K562 (cell line): Measurements from ENCODE around the gene LZTR1. TPM values are rescaled to one million over a fixed set of nuclear protein-coding genes. Genes with fewer than 3 reads are reported as not detected.
A peak's percentile ranks its signal among the peaks of the same experiment; 100 is the strongest.

Experiments used
- ATAC-seq: fragments of 200-7000 bp; cut with Tn5 transposase; 3 replicates; pipeline ENCODE4 v1.9.1; 2020; ENCODE audit warnings: moderate library complexity
- BruUV-seq: library from RNA; stranded (reverse); fragments of 400-500 nt; replicated peaks from 2 replicates; lab custom pipeline; 2021; lab: Mats Ljungman, UMichigan
- CTCF ChIA-PET: fragments of 300-600 bp; formaldehyde crosslinking; extraction: SDS; loops from one replicate; lab custom pipeline; 2021; ENCODE audit warnings: low intra/inter-chr PET ratio; lab: Yijun Ruan, JAX
- POLR2A ChIA-PET: fragments of 300-600, 350-650 bp; sonication (Branson Sonifier 250); formaldehyde crosslinking; extraction: SDS; loops from one replicate; lab custom pipeline; 2021; ENCODE audit warnings: antibody characterized with exemption, inconsistent platforms; lab: Yijun Ruan, JAX
- DNase-seq, 4 experiments: peaks; one replicate each; pipeline versions ENCODE4 v3.0.0 to v3.0.0-alpha.2; 2011 to 2018; ENCODE audit warnings: low spot score in 3 of 4, mixed read lengths in 3 of 4; ENCODE audit errors: extremely low read depth in 1 of 4
- FAIRE-seq: peaks from 2 replicates; lab custom pipeline; 2011; peaks lifted over from hg19 to GRCh38; lab: Jason Lieb, UNC
- H2AFZ ChIP-seq: 2 replicates; pipeline ENCODE4 v1.6.0; 2011; ENCODE audit warnings: low read depth, low read length, control low read depth, inconsistent platforms
- H3K27ac ChIP-seq: fragments of 200-600 bp; 3 replicates; pipeline ENCODE4 v1.8.0; 2011; ENCODE audit warnings: low read depth, mild to moderate bottlenecking, control low read depth, inconsistent platforms, low read length, moderate library complexity, mixed read lengths; ENCODE audit errors: extremely low read depth
- H3K27me3 ChIP-seq, 2 experiments: fragments of 300-600 bp in 1 of 2; 2 replicates in 1 of 2; 3 replicates in 1 of 2; pipeline versions ENCODE4 v1.6.0 to v1.8.0; 2011; ENCODE audit warnings: inconsistent platforms in 2 of 2, low read length in 2 of 2, mild to moderate bottlenecking in 1 of 2, mixed read lengths in 1 of 2, moderate library complexity in 1 of 2; ENCODE audit not compliant: control insufficient read depth in 2 of 2, insufficient read depth in 2 of 2
- H3K36me3 ChIP-seq: fragments of 300-600 bp; 3 replicates; pipeline ENCODE4 v1.8.0; 2011; ENCODE audit warnings: mild to moderate bottlenecking, low read length, inconsistent platforms; ENCODE audit not compliant: control insufficient read depth, insufficient read depth
- H3K4me1 ChIP-seq, 2 experiments: fragments of 200-600 bp in 1 of 2; replicated peaks in 1 of 2; 2 replicates in 1 of 2; 3 replicates in 1 of 2; pipeline versions ENCODE4 v1.5.1 to v1.8.0; 2011; ENCODE audit warnings: inconsistent platforms in 2 of 2, low read length in 2 of 2, mild to moderate bottlenecking in 1 of 2, mixed read lengths in 1 of 2, moderate library complexity in 1 of 2; ENCODE audit not compliant: control insufficient read depth in 2 of 2, insufficient read depth in 2 of 2
- H3K4me2 ChIP-seq: 2 replicates; pipeline ENCODE4 v1.6.1; 2011; ENCODE audit warnings: low read length, control low read depth, inconsistent platforms, mixed read lengths; ENCODE audit not compliant: insufficient read depth
- H3K4me3 ChIP-seq: fragments of 200-600 bp; sonication (generic), shearing (Covaris generic); 2 replicates; pipeline ENCODE4 v1.5.1; 2016; ENCODE audit warnings: control low read depth, inconsistent platforms
- H3K79me2 ChIP-seq: fragments of 200-600 bp; 3 replicates; pipeline ENCODE4 v1.8.0; 2011; ENCODE audit warnings: low read length, inconsistent platforms; ENCODE audit not compliant: control insufficient read depth, insufficient read depth
- H3K9ac ChIP-seq, 2 experiments: 2 replicates each; pipeline versions ENCODE4 v1.6.0 to v1.6.1; 2011; ENCODE audit warnings: low read depth in 2 of 2, low read length in 2 of 2, control low read depth in 1 of 2, inconsistent platforms in 1 of 2, mild to moderate bottlenecking in 1 of 2, mixed read lengths in 1 of 2; ENCODE audit not compliant: insufficient read depth in 1 of 2
- H3K9me1 ChIP-seq: one replicate; pipeline ENCODE4 v1.6.0; 2011; ENCODE audit warnings: inconsistent platforms, mild to moderate bottlenecking, low read length, moderate library complexity; ENCODE audit not compliant: control insufficient read depth, insufficient read depth
- H3K9me3 ChIP-seq: replicated peaks from 2 replicates; pipeline ENCODE4 v1.5.1; 2011; ENCODE audit warnings: low read depth, low read length, inconsistent platforms; ENCODE audit not compliant: control insufficient read depth, insufficient read depth
- H4K20me1 ChIP-seq: replicated peaks from 2 replicates; pipeline ENCODE4 v1.6.1; 2011; ENCODE audit warnings: low read length, inconsistent platforms, mixed read lengths; ENCODE audit not compliant: control insufficient read depth, insufficient read depth
- CHD1 ChIP-seq: fragments of 200-600 bp; sonication (generic); IDR thresholded peaks from one replicate; pipeline ENCODE4 v1.6.1; 2012; ENCODE audit warnings: mild to moderate bottlenecking, moderate library complexity, low read length, inconsistent platforms
- CREB3L1 ChIP-seq: fragments of 450-650 bp; IDR thresholded peaks from 2 replicates; pipeline ENCODE4 v1.6.1; 2014; ENCODE audit warnings: low read depth, mild to moderate bottlenecking, moderate library complexity, borderline replicate concordance
- FOXM1 ChIP-seq, 2 experiments: fragments of 450-650 bp in 1 of 2; sonication (generic) in 1 of 2; formaldehyde crosslinking in 1 of 2; IDR thresholded peaks; 2 replicates each; pipeline versions ENCODE4 v1.6.1 to v1.9.0; 2017 to 2022; ENCODE audit warnings: low read depth in 2 of 2, mild to moderate bottlenecking in 2 of 2, missing genetic modification reagents in 1 of 2, moderate library complexity in 1 of 2
- FOXP4 ChIP-seq: sonication (generic); formaldehyde crosslinking; IDR thresholded peaks from 2 replicates; pipeline ENCODE4 v1.8.0; 2022; ENCODE audit warnings: mild to moderate bottlenecking, missing genetic modification reagents, borderline replicate concordance
- MCM3 ChIP-seq: fragments of 450-650 bp; IDR thresholded peaks from 2 replicates; pipeline ENCODE4 v1.6.1; 2016
- MYBL2 ChIP-seq, 2 experiments: fragments of 450-650 bp in 1 of 2; sonication (generic) in 1 of 2; formaldehyde crosslinking in 1 of 2; IDR thresholded peaks; 2 replicates each; pipeline versions ENCODE4 v1.6.1 to v1.8.1; 2017 to 2022; ENCODE audit warnings: borderline replicate concordance in 1 of 2, inconsistent platforms in 1 of 2, low read depth in 1 of 2, mild to moderate bottlenecking in 1 of 2, missing genetic modification reagents in 1 of 2, moderate library complexity in 1 of 2
- NELFE ChIP-seq: IDR thresholded peaks from 2 replicates; pipeline ENCODE4 v1.6.1; 2011; ENCODE audit warnings: mild to moderate bottlenecking; ENCODE audit not compliant: insufficient read depth, insufficient read length
- RBFOX2 ChIP-seq: fragments of 200-400 bp; formaldehyde crosslinking; IDR thresholded peaks from 2 replicates; pipeline ENCODE4 v1.6.1; 2017; ENCODE audit warnings: low read depth, mild to moderate bottlenecking, low read length, moderate library complexity
- STAG1 ChIP-seq: sonication (generic); formaldehyde crosslinking; IDR thresholded peaks from 2 replicates; pipeline ENCODE4 v1.5.0; 2020; ENCODE audit warnings: missing genetic modification reagents, borderline replicate concordance
- ZBTB5 ChIP-seq: fragments of 450-650 bp; IDR thresholded peaks from 2 replicates; pipeline ENCODE4 v1.6.1; 2017; ENCODE audit warnings: antibody characterized with exemption
- ZC3H4 ChIP-seq: sonication (generic); formaldehyde crosslinking; IDR thresholded peaks from 2 replicates; pipeline ENCODE4 v1.9.0; 2021; ENCODE audit warnings: missing genetic modification reagents, borderline replicate concordance
- ZNF146 ChIP-seq: IDR thresholded peaks from one replicate; pipeline ENCODE4 v1.6.1; 2018; ENCODE audit warnings: missing compliant biosample characterization; ENCODE audit not compliant: unreplicated experiment
- ZNF785 ChIP-seq: fragments of 250-450 bp; sonication (Bioruptor Pico); IDR thresholded peaks from 2 replicates; pipeline ENCODE4 v1.4.0; 2020; ENCODE audit warnings: mild to moderate bottlenecking
- ZNF830 ChIP-seq: fragments of 250-450 bp; sonication (Bioruptor Pico); IDR thresholded peaks from 2 replicates; pipeline ENCODE4 v1.5.0; 2021; ENCODE audit warnings: mild to moderate bottlenecking
- WGBS: fragments of 100-300 bp; shearing (Covaris generic); methylation state at CpG from one replicate; pipeline ENCODE4 v1.1.6; 2016; ENCODE audit warnings: low coverage, mixed read lengths; ENCODE audit not compliant: insufficient coverage; ENCODE audit errors: missing lambda C conversion rate; 5-methylcytosine and 5-hydroxymethylcytosine counted together
- in situ Hi-C: fragments of 300-500 bp; cut with MboI; formaldehyde crosslinking; loops from 4 replicates; pipeline ENCODE4 v1.15.0; 2018; ENCODE audit warnings: inconsistent platforms, mixed read lengths
- intact Hi-C: fragments of 100-400 bp; cut with micrococcal nuclease; formaldehyde crosslinking; loops from 2 replicates; pipeline ENCODE4 v1.14.2; 2022
- polyA plus RNA-seq, 8 experiments: library from polyadenylated mRNA; depleted of rRNA in 4 of 8; stranded (reverse) in 5 of 8; unstranded in 3 of 8; fragments of >200 nt; fragmentation: Nextera tagmentation in 2 of 8; fragmentation: Illumina TruSeq in 1 of 8; extraction: Ambion mirVana in 2 of 8; extraction: Trizol in 1 of 8; gene quantifications; 2 replicates each; pipeline versions ENCODE4 v1.2.1 to v1.2.3, GENCODE V29; 2011 to 2014; ENCODE audit warnings: inconsistent platforms in 1 of 8, missing spikeins in 1 of 8
- total RNA-seq, 7 experiments: library from RNA; depleted of rRNA in 6 of 7; stranded (reverse); fragments of >200 nt in 6 of 7; fragmentation: Illumina TruSeq in 2 of 7; extraction: Trizol in 2 of 7; gene quantifications; 2 replicates each; pipeline versions ENCODE4 v1.2.1 to v1.2.3, GENCODE V29; 2011 to 2021; ENCODE audit warnings: low replicate concordance in 1 of 7

The LZTR1 gene
- total and polyA plus RNA-seq, 9 of the 15 experiments (the other 6 are each of a cell fraction or from before 2014, with no cell fraction given), result 2.2 to 135 (median 63.0) TPM

GRCh38 chr22:20960609-20961008, 21.5 kb upstream of the LZTR1 start:
- Histone ChIP-seq H2AFZ (no peak overlapping the region), H3K9me1 (no peaks in the 10 kb centered on the region), H3K79me2 (no peaks in the 10 kb centered on the region), H3K4me2 (no peak overlapping the region), H4K20me1 (peaks cover 36% of the 10 kb centered on the region), H3K9ac (no peak overlapping the region; a peak in 1 of 4 replicates), H3K4me3 (no peak overlapping the region), H3K4me1 (peaks cover 0 to 37% of the 10 kb centered on the region in 2 experiments; a peak in 2 of 5 replicates), H3K36me3 (no peaks in the 10 kb centered on the region), H3K27me3 (peaks cover 10 to 29% of the 10 kb centered on the region in 2 experiments; a peak in 4 of 5 replicates), H3K27ac (no peak overlapping the region), H3K9me3 (no peaks in the 10 kb centered on the region)
- no peak for DNase-seq
- intact Hi-C loops, result loop anchor here (5.0 kb wide), 5 partner anchors 62 to 183 kb away; partner anchors contain the start of gene LRRC74B
- FAIRE-seq, result no peak
- BruUV-seq, result no TSS peak
- ChIA-PET POLR2A (interaction anchor here (0.5 to 64.4 kb wide), 11 partner anchors 8 to 1000 kb away, joined by 3 to 1556 read pairs (median 5); partner anchors contain the start of genes AIFM3, CRKL, LZTR1 and THAP7), CTCF (interaction anchor here (0.5 kb wide), 1 partner anchor 81 kb away, joined by 4 read pairs; no protein-coding TSS in a partner anchor)
- ATAC-seq, result no peak
- WGBS, result 41% methylated on average over 4 of the region's 4 CpGs
- in situ Hi-C loops, result loop anchor here (25.0 kb wide), 1 partner anchor 177 kb away; no protein-coding TSS in a partner anchor
- TF ChIP-seq FOXP4 (no peak), ZC3H4 (CRISPR knock-in tag) (0 out of 2 replicates have a peak, but pooled peaks have one; percentile 75), CHD1 (no peak), MCM3 (no peak; the same call in 1 of the 2 replicates), NELFE (no peak), MYBL2 (IDR thresholded peaks at IDR 0.05; ENCODE audit: low read depth) (no peak), MYBL2 (CRISPR knock-in tag; IDR thresholded peaks at IDR 0.05; ENCODE audit: borderline replicate concordance) (no peak), ZNF830 (CRISPR knock-in tag) (no peak), FOXM1 (IDR thresholded peaks at IDR 0.05; ENCODE audit: low read depth) (no peak), FOXM1 (CRISPR knock-in tag; IDR thresholded peaks at IDR 0.05; ENCODE audit: low read depth) (no peak), CREB3L1 (no peak), RBFOX2 (no peak), ZBTB5 (no peak), ZNF785 (CRISPR knock-in tag) (no peak), STAG1 (CRISPR knock-in tag) (peak; percentile 37; the same call in 1 of the 2 replicates), ZNF146 (CRISPR knock-in tag) (no peak)
